H1 (cell line): Measurements from ENCODE around the gene IYD.

Source experiments
- CBX8 ChIP-seq: fragments of 300-800, 300-1000 bp; sonication (generic); IDR thresholded peaks from 2 replicates; pipeline ENCODE4 v1.7.1; 2016; ENCODE audit warnings: low read depth, low read length, borderline replicate concordance
- CTCF ChIP-seq, 3 experiments: IDR thresholded peaks; 1 replicate in 2 of 3; 2 replicates in 1 of 3; pipeline versions ENCODE4 v1.5.1 to v1.6.1; 2011; ENCODE audit warnings: low read length in 3 of 3, mild to moderate bottlenecking in 3 of 3, inconsistent platforms in 2 of 3, low read depth in 1 of 3, moderate library complexity in 1 of 3; ENCODE audit not compliant: insufficient read depth in 1 of 3; ENCODE audit errors: control extremely low read depth in 1 of 3
- HDAC6 ChIP-seq: IDR thresholded peaks from one replicate; pipeline ENCODE4 v1.7.1; 2012; ENCODE audit warnings: low read depth, mild to moderate bottlenecking, inconsistent platforms, low read length, moderate library complexity
- KDM1A ChIP-seq: fragments of 200-600, 300-600 bp; sonication (generic); IDR thresholded peaks from 2 replicates; pipeline ENCODE4 v1.7.1; 2016; ENCODE audit warnings: mild to moderate bottlenecking, low read length, borderline replicate concordance
- RAD21 ChIP-seq, 2 experiments: IDR thresholded peaks in 1 of 2; conservative IDR thresholded peaks in 1 of 2; 2 replicates each; pipeline ENCODE4 v1.6.1; 2011; ENCODE audit warnings: low read depth in 2 of 2, low read length in 2 of 2, improper control_type of control experiment in 1 of 2, inconsistent platforms in 1 of 2, mild to moderate bottlenecking in 1 of 2, moderate library complexity in 1 of 2
- SIX5 ChIP-seq: IDR thresholded peaks from 2 replicates; pipeline ENCODE4 v1.6.1; 2011; ENCODE audit warnings: mild to moderate bottlenecking, low read depth, low read length
- SP1 ChIP-seq: IDR thresholded peaks from 2 replicates; pipeline ENCODE4 v1.6.1; 2011; ENCODE audit warnings: low read depth, low read length
- SP2 ChIP-seq: IDR thresholded peaks from 2 replicates; pipeline ENCODE4 v1.6.1; 2012; ENCODE audit warnings: mild to moderate bottlenecking, low read length, inconsistent platforms

GRCh38 chr6:150380256-150380655 lies 11.4 kb downstream of the IYD start:
- no peak for TF ChIP-seq SIX5
- TF ChIP-seq CTCF (IDR thresholded peaks at IDR 0.05; ENCODE audit: control extremely low read depth in 1 of 3, insufficient read depth in 1 of 3, low read depth in 1 of 3, low read length in 3 of 3) = no peak
- TF ChIP-seq CBX8 = no peak
- TF ChIP-seq KDM1A = no peak
- no peak for TF ChIP-seq HDAC6
- no peak for TF ChIP-seq RAD21 (IDR thresholded peaks at IDR 0.05 in 1 of 2, conservative IDR thresholded peaks at IDR 0.05 in 1 of 2; ENCODE audit: low read depth in 2 of 2, low read length in 2 of 2)
- no peak for TF ChIP-seq SP1
- no peak for TF ChIP-seq SP2
